HG02840 (cell line): ENCODE data around the gene DCHS2.

ENCODE experiments used
- ATAC-seq: cut with Tn5 transposase; IDR thresholded peaks from one replicate; pipeline ENCODE4 v1.9.1; 2021; ENCODE audit warnings: mild to moderate bottlenecking, moderate library complexity, moderate number of reproducible peaks; ENCODE audit not compliant: unreplicated experiment, low FRiP score

Gene DCHS2

GRCh38 chr4:154329268-154329868 lies 162.2 kb downstream of the DCHS2 start:
- no peak for ATAC-seq

DNA sequence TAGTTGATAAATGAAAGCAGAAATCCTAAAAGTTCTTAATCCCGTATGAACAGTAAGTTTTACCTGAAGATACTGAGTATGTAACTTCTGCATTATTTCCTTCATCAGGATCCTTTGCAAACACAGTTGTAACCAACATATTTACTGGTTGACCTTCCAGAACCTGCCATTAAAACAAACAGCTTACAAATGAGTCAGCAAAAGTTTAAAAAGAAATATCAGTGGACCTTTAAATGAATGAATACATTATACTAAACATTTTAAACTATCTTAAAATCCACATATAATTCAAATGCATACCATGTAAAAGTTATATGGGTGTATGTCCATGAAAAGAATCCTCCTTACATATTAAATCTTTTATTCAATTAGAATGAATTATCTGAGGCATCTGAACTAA lies 163.6 kb downstream of the DCHS2 start:
- no peak for ATAC-seq

- no peak for ATAC-seq
Measured at GRCh38 chr4:154320521-154320920, 171.1 kb downstream of the DCHS2 start.

- ATAC-seq: no peak
Measured at GRCh38 chr4:154319736-154320135, 171.9 kb downstream of the DCHS2 start.

DNA sequence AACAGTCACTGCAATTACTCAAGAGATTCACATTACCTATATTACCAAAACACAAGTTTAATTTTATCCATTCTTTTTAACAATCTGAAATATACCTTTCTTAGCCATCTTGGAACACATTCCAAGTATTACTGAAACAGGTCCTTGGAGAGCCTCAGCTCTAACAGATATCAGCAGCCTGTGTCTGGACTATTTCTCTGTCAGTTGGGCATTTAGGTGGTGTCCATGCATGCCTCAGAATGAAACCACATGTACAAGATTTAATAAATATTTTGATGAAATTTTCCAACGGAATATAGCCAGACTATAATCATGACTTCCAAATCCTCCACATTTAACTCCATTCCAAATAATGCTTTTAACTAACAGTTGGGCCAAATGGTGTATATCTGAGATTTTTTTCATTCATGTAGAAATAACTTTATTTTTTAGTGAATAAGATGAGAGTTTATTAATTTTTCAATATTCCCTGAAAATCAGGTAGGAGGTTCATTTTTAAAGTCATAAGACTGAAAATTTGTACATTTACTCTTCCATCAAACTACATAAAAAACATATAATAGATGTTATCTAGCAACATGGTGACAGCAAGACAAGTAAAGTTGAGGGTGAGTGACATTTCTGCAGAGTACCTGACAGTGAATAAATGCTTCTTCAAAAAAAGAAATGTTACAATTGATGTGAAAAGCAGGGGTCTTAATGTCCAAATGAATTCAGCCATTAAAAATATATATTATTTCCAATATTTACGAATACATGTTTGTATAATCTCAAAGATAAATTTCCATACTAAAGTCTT lies 174.2 kb downstream of the DCHS2 start:
- no peak for ATAC-seq

- no peak for ATAC-seq
Measured at GRCh38 chr4:154315741-154316140, 175.9 kb downstream of the DCHS2 start.

DNA sequence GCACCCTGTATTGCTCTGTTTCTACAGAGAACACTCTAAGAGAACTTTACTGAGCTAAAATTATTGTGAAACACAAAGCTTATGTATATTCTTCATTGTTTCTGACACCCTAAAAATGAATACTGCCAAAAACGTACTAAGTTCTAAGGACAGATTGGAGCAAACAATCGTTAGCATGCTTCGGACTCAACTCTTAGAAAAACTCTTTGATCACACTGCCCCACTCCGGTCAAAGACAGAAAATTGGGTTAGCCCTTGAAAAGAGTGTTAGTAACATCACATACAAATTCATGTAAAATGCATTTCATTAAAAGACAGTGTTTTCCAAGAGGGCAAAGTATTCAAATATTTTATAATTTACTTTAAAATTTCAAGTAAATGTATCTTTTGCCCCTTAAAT lies 177.4 kb downstream of the DCHS2 start:
- no peak for ATAC-seq

DNA sequence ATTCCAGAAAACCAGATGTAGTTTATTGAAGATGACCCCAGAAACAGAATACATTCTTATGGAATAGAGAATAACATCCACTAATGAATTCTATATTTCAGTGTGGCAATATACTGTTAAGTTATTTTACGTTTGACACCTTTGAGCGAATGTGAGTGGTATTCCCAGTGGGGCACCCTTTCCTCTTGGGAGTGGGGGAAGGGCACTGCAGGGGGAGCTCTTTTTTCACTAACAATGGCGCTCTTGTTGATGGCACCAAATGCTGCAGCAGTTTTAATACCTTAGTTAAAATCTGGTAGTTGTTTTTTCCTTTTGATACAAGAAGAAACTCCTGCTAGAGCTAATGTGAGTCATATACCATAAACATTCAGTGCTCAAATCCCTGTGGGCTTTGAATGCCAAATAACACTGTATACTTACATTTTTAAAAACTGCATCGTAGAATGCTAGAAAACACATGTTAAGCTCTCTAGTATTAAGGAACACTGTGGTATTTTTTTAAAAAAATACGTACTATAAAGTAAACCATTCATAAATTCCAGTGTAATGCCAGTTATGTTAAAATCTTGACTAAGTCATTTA lies 178.5 kb downstream of the DCHS2 start:
- ATAC-seq: no peak

GRCh38 chr4:154312246-154312645 lies 179.4 kb downstream of the DCHS2 start:
- no peak for ATAC-seq

GRCh38 chr4:154310578-154310977 lies 181.0 kb downstream of the DCHS2 start:
- no peak for ATAC-seq

- no peak for ATAC-seq
Measured at GRCh38 chr4:154308207-154308606, 183.4 kb downstream of the DCHS2 start.

GRCh38 chr4:154307451-154307850 lies 184.1 kb downstream of the DCHS2 start:
- no peak for ATAC-seq

GRCh38 chr4:154305616-154306015 lies 186.0 kb downstream of the DCHS2 start:
- no peak for ATAC-seq

- ATAC-seq: no peak
Measured at GRCh38 chr4:154304679-154305078, 186.9 kb downstream of the DCHS2 start.

DNA sequence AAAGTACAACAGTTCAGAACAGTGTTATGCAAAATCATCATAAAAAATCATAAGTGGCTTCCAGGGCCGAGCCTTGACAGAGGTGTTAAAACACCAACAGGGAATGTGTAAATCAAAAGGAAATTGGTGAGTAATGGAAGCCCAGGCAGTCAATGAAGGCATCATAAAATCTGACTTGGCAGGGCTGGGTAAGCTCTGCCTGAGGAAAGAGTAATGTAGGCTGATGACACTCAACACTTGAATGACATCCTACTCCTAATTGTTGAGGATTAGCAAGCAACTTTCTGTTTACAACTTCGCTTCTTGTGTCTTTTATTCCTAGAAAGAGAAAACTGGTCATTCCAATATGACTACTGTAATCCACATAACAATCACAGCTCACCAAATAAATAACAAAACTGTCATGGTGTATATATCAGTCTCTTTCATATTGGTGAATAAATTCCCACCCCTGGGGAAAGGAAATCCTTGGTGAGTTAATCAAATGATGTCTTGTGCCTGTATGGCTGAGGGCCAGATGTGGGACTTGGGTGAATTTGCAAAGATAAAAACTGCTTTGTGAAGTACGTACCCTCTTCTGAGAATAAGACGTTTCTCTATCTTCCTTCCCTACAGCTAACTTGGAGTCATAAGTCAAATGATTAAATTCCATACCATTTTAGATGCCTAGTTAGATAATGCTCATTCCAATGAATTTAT lies 196.8 kb downstream of the DCHS2 start:
- no peak for ATAC-seq

- no peak for ATAC-seq
Measured at GRCh38 chr4:154293427-154293826, 198.2 kb downstream of the DCHS2 start.

- no peak for ATAC-seq
Measured at GRCh38 chr4:154292589-154292988, 199.0 kb downstream of the DCHS2 start.

GRCh38 chr4:154277172-154277571 lies 214.4 kb downstream of the DCHS2 start:
- ATAC-seq: no peak

- ATAC-seq: no peak
Measured at GRCh38 chr4:154276496-154276895, 215.1 kb downstream of the DCHS2 start.

- ATAC-seq: no peak
Measured at GRCh38 chr4:154254999-154255398, 236.6 kb downstream of the DCHS2 start.

- ATAC-seq: no peak
Measured at GRCh38 chr4:154234576-154234975, 257.0 kb downstream of the DCHS2 start.
